ENCODE results near the gene FNBP1L. TPM values are rescaled to one million over a fixed set of nuclear protein-coding genes. Genes with fewer than 3 reads are reported as not detected.

Gene FNBP1L
- total and polyA plus RNA-seq, 2 donors from 2014 or later = 32.7 to 57.3 TPM

- Histone ChIP-seq H3K27ac (ENCODE audit: low read depth in 2 of 2, low read length in 2 of 2) (peak overlapping the region; percentile 90 to 93), H3K9me3 (ENCODE audit: control insufficient read depth in 2 of 3, insufficient read depth in 1 of 3, low read length in 3 of 3) (no peaks in the 10 kb centered on the region), H3K4me1 (ENCODE audit: control insufficient read depth in 2 of 3, insufficient read depth in 2 of 3, low read depth in 1 of 3, low read length in 3 of 3) (peaks cover 0 to 3% (median 2%) of the 10 kb centered on the region in 3 donors), H3K27me3 (ENCODE audit: control insufficient read depth, insufficient read depth, low read length) (no peaks in the 10 kb centered on the region), H3K36me3 (ENCODE audit: control insufficient read depth in 2 of 3, insufficient read depth in 3 of 3, low read length in 3 of 3) (no peaks in the 10 kb centered on the region), H3K9ac (ENCODE audit: low read length in 3 of 3) (peak overlapping the region; percentile 72 to 99 (median 93)), H3K4me3 (ENCODE audit: low read length in 3 of 3) (peak overlapping the region; percentile 94 to 98 (median 97))
- no peak for FAIRE-seq
- peak; percentile 60 to 88 (median 80) for DNase-seq
- intact Hi-C loops (cut with DNase I) = no loop called here
- TF ChIP-seq, protein P1, sequence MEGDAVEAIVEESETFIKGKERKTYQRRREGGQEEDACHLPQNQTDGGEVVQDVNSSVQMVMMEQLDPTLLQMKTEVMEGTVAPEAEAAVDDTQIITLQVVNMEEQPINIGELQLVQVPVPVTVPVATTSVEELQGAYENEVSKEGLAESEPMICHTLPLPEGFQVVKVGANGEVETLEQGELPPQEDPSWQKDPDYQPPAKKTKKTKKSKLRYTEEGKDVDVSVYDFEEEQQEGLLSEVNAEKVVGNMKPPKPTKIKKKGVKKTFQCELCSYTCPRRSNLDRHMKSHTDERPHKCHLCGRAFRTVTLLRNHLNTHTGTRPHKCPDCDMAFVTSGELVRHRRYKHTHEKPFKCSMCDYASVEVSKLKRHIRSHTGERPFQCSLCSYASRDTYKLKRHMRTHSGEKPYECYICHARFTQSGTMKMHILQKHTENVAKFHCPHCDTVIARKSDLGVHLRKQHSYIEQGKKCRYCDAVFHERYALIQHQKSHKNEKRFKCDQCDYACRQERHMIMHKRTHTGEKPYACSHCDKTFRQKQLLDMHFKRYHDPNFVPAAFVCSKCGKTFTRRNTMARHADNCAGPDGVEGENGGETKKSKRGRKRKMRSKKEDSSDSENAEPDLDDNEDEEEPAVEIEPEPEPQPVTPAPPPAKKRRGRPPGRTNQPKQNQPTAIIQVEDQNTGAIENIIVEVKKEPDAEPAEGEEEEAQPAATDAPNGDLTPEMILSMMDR (IDR thresholded peaks at IDR 0.05; ENCODE audit: borderline replicate concordance, extremely low read depth, insufficient read depth) = no peak
These were observed 519 bp downstream of the FNBP1L start for GRCh38 chr1:93448292-93448982.

GRCh38 chr1:93448983-93449804 lies 1.3 kb downstream of the FNBP1L start:
- DNase-seq (peak; percentile 75 to 86 (median 82)), FAIRE-seq (no peak)
- peaks cover 0 to 3% (median 2%) of the 10 kb centered on the region in 3 donors for H3K4me1 ChIP-seq (ENCODE audit: control insufficient read depth in 2 of 3, insufficient read depth in 2 of 3, low read depth in 1 of 3, low read length in 3 of 3)
- H3K4me3 ChIP-seq (ENCODE audit: low read length in 3 of 3) = peak overlapping the region; percentile 94 to 98 (median 97)
- peaks cover 0 to 2% (median 0%) of the 10 kb centered on the region in 3 donors for H3K36me3 ChIP-seq (ENCODE audit: control insufficient read depth in 2 of 3, insufficient read depth in 3 of 3, low read length in 3 of 3)
- H3K27me3 ChIP-seq (ENCODE audit: control insufficient read depth, insufficient read depth, low read length) = no peaks in the 10 kb centered on the region
- TF ChIP-seq, protein P1 (IDR thresholded peaks at IDR 0.05; ENCODE audit: borderline replicate concordance, extremely low read depth, insufficient read depth) = peak; percentile 10
- peak overlapping the region; percentile 90 to 93 for H3K27ac ChIP-seq (ENCODE audit: low read depth in 2 of 2, low read length in 2 of 2)
- intact Hi-C loops (cut with DNase I) = no loop called here
- no peaks in the 10 kb centered on the region for H3K9me3 ChIP-seq (ENCODE audit: control insufficient read depth in 2 of 3, insufficient read depth in 1 of 3, low read length in 3 of 3)
- H3K9ac ChIP-seq (ENCODE audit: low read length in 3 of 3) = peak overlapping the region; percentile 72 to 99 (median 93)

- Histone ChIP-seq H3K27ac (ENCODE audit: low read depth in 2 of 2, low read length in 2 of 2) (no peak overlapping the region), H3K9me3 (ENCODE audit: control insufficient read depth in 2 of 3, insufficient read depth in 1 of 3, low read length in 3 of 3) (no peaks in the 10 kb centered on the region), H3K4me1 (ENCODE audit: control insufficient read depth in 2 of 3, insufficient read depth in 2 of 3, low read depth in 1 of 3, low read length in 3 of 3) (peaks cover 0 to 3% (median 2%) of the 10 kb centered on the region in 3 donors), H3K9ac (ENCODE audit: low read length in 3 of 3) (no peak overlapping the region), H3K36me3 (ENCODE audit: control insufficient read depth in 2 of 3, insufficient read depth in 3 of 3, low read length in 3 of 3) (peaks cover 0 to 2% (median 0%) of the 10 kb centered on the region in 3 donors), H3K27me3 (ENCODE audit: control insufficient read depth, insufficient read depth, low read length) (no peaks in the 10 kb centered on the region), H3K4me3 (ENCODE audit: low read length in 3 of 3) (peak overlapping the region in 1 of 3 donors; percentile 35)
- FAIRE-seq (no peak), DNase-seq (no peak)
- TF ChIP-seq, protein P1 (IDR thresholded peaks at IDR 0.05; ENCODE audit: borderline replicate concordance, extremely low read depth, insufficient read depth) = no peak
- intact Hi-C loops (cut with DNase I) = no loop called here
These were observed 2.4 kb downstream of the FNBP1L start for GRCh38 chr1:93450321-93450720.

Data from kidney (tissue), 14 donors.